Loucy (cell line): ENCODE results near the gene MPHOSPH6.

Source experiments
- H2AFZ ChIP-seq: fragments of 200-600 bp; sonication (generic); 2 replicates; pipeline ENCODE4 v1.6.0; 2016; ENCODE audit warnings: antibody characterized with exemption, mild to moderate bottlenecking, low read length, moderate library complexity
- H3F3A ChIP-seq: fragments of 200-600 bp; 2 replicates; pipeline ENCODE4 v1.6.0; 2016; ENCODE audit warnings: antibody characterized with exemption, low read depth, mild to moderate bottlenecking
- H3K27me3 ChIP-seq: fragments of 200-600 bp; sonication (generic); 2 replicates; pipeline ENCODE4 v1.6.1; 2014; ENCODE audit warnings: low read length, mild to moderate bottlenecking; ENCODE audit not compliant: insufficient read depth, poor library complexity, severe bottlenecking
- H3K36me3 ChIP-seq: fragments of 200-600 bp; sonication (generic); 2 replicates; pipeline ENCODE4 v1.6.1; 2016; ENCODE audit warnings: low read length; ENCODE audit not compliant: insufficient read depth
- H3K4me1 ChIP-seq: fragments of 200-600 bp; sonication (generic); 2 replicates; pipeline ENCODE4 v1.5.1; 2014; ENCODE audit warnings: low read length, mild to moderate bottlenecking; ENCODE audit not compliant: insufficient read depth, poor library complexity, severe bottlenecking
- H3K4me2 ChIP-seq: fragments of 200-600 bp; sonication (generic); 2 replicates; pipeline ENCODE4 v1.6.0; 2014; ENCODE audit warnings: antibody characterized with exemption, low read length, low read depth, mild to moderate bottlenecking; ENCODE audit not compliant: poor library complexity, severe bottlenecking
- H3K4me3 ChIP-seq: fragments of 200-600 bp; sonication (generic); 2 replicates; pipeline ENCODE4 v1.5.1; 2014; ENCODE audit warnings: low read length, mild to moderate bottlenecking, mixed read lengths; ENCODE audit not compliant: poor library complexity, severe bottlenecking
- H3K79me2 ChIP-seq: fragments of 200-600 bp; sonication (generic); 2 replicates; pipeline ENCODE4 v1.6.1; 2014; ENCODE audit warnings: low read length; ENCODE audit not compliant: insufficient read depth
- H3K9ac ChIP-seq: fragments of 200-600 bp; sonication (generic); 2 replicates; pipeline ENCODE4 v1.6.0; 2014; ENCODE audit warnings: mild to moderate bottlenecking, low read depth, low read length, moderate library complexity; ENCODE audit not compliant: poor library complexity, severe bottlenecking
- H3K9me2 ChIP-seq: fragments of 200-600 bp; sonication (generic); replicated peaks from 2 replicates; pipeline ENCODE4 v1.6.1; 2016; ENCODE audit warnings: low read depth, low read length, mixed read lengths
- H3K9me3 ChIP-seq: fragments of 200-600 bp; sonication (generic); 2 replicates; pipeline ENCODE4 v1.6.1; 2014; ENCODE audit warnings: mild to moderate bottlenecking, antibody characterized with exemption, low read length, low read depth; ENCODE audit not compliant: insufficient read depth
- H4K20me1 ChIP-seq: fragments of 200-600 bp; sonication (generic); 2 replicates; pipeline ENCODE4 v1.6.0; 2014; ENCODE audit warnings: antibody characterized with exemption, low read length, mild to moderate bottlenecking; ENCODE audit not compliant: insufficient read depth, poor library complexity, severe bottlenecking
- CTCF ChIP-seq: fragments of 200-600 bp; sonication (generic); conservative IDR thresholded peaks from 2 replicates; pipeline ENCODE4 v1.5.1; 2014; ENCODE audit warnings: mild to moderate bottlenecking, antibody characterized with exemption, low read length
- EZH2phosphoT487 ChIP-seq: fragments of 200-600 bp; IDR thresholded peaks from 2 replicates; pipeline ENCODE4 v1.6.1; 2018; ENCODE audit warnings: antibody characterized with exemption, mild to moderate bottlenecking, moderate library complexity, borderline replicate concordance

MPHOSPH6 gene

GRCh38 chr16:82194086-82194485, 24.1 kb upstream of the MPHOSPH6 start:
- Histone ChIP-seq H3K9me3 (no peaks in the 10 kb centered on the region), H3K27me3 (peaks cover 12% of the 10 kb centered on the region), H3K9me2 (no peaks in the 10 kb centered on the region), H3K4me2 (no peak overlapping the region), H3K4me1 (peaks cover 9% of the 10 kb centered on the region), H4K20me1 (no peaks in the 10 kb centered on the region), H3F3A (no peaks in the 10 kb centered on the region), H3K4me3 (no peak overlapping the region), H2AFZ (no peak overlapping the region), H3K79me2 (no peaks in the 10 kb centered on the region), H3K36me3 (no peaks in the 10 kb centered on the region), H3K9ac (no peak overlapping the region)
- TF ChIP-seq EZH2phosphoT487 (no peak), CTCF (no peak)

GRCh38 chr16:82192665-82193064, 22.6 kb upstream of the MPHOSPH6 start:
- H3K79me2 ChIP-seq = no peaks in the 10 kb centered on the region
- H2AFZ ChIP-seq = peak overlapping the region; percentile 89
- no peak for TF ChIP-seq EZH2phosphoT487
- H3K9ac ChIP-seq = no peak overlapping the region
- peaks cover 12% of the 10 kb centered on the region for H3K27me3 ChIP-seq
- H3K4me3 ChIP-seq = no peak overlapping the region
- H3K4me2 ChIP-seq = peak overlapping the region; percentile 37
- H3K36me3 ChIP-seq = no peaks in the 10 kb centered on the region
- H3K9me2 ChIP-seq = no peaks in the 10 kb centered on the region
- peaks cover 9% of the 10 kb centered on the region for H3K4me1 ChIP-seq
- no peaks in the 10 kb centered on the region for H4K20me1 ChIP-seq
- no peaks in the 10 kb centered on the region for H3K9me3 ChIP-seq
- H3F3A ChIP-seq = no peaks in the 10 kb centered on the region

DNA sequence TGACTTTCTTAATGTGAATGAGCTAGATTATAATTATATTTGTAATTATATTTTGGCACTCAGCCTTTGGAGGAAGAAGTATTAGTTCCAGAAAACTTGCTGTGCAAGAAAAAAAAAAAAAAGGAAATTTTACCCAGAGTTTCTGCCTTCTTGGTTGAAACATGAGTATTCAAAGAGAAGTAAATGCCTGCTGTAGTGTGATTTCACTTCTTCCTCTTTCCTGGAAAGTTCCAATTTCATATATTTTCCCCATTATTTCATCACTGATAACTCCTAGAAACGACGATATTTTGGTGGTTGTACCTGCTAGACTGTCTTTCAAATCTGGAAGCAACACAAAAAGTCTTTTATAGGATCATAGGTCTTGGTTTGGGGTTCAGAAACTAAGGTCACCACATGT, 20.4 kb upstream of the MPHOSPH6 start:
- Histone ChIP-seq H3K4me2 (no peak overlapping the region), H3K9ac (no peak overlapping the region), H3K36me3 (no peaks in the 10 kb centered on the region), H3K4me3 (no peak overlapping the region), H3K4me1 (peaks cover 9% of the 10 kb centered on the region), H3K27me3 (peaks cover 12% of the 10 kb centered on the region), H3K79me2 (no peaks in the 10 kb centered on the region), H4K20me1 (no peaks in the 10 kb centered on the region), H3K9me3 (no peaks in the 10 kb centered on the region), H2AFZ (no peak overlapping the region), H3F3A (no peaks in the 10 kb centered on the region), H3K9me2 (no peaks in the 10 kb centered on the region)
- TF ChIP-seq EZH2phosphoT487 = no peak
- TF ChIP-seq CTCF = no peak

- H3K27me3 ChIP-seq = peaks cover 12% of the 10 kb centered on the region
- no peak overlapping the region for H2AFZ ChIP-seq
- H3K9me3 ChIP-seq = no peaks in the 10 kb centered on the region
- H3F3A ChIP-seq = no peaks in the 10 kb centered on the region
- H3K4me1 ChIP-seq = peaks cover 6% of the 10 kb centered on the region
- H3K4me3 ChIP-seq = no peak overlapping the region
- H4K20me1 ChIP-seq = no peaks in the 10 kb centered on the region
- H3K36me3 ChIP-seq = no peaks in the 10 kb centered on the region
- no peak for TF ChIP-seq CTCF
- TF ChIP-seq EZH2phosphoT487 = no peak
- H3K9me2 ChIP-seq = no peaks in the 10 kb centered on the region
- H3K9ac ChIP-seq = no peak overlapping the region
- no peaks in the 10 kb centered on the region for H3K79me2 ChIP-seq
- no peak overlapping the region for H3K4me2 ChIP-seq
Observed at GRCh38 chr16:82187829-82188228, 17.8 kb upstream of the MPHOSPH6 start.
